GM19099 (cell line): ENCODE results near the gene ENC1.

Source experiments
- POLR2A ChIP-seq: IDR thresholded peaks from 3 replicates; pipeline ENCODE4 v1.6.1; 2011; ENCODE audit warnings: low read depth; ENCODE audit not compliant: insufficient read length; ENCODE audit errors: extremely low read depth

Gene ENC1

DNA sequence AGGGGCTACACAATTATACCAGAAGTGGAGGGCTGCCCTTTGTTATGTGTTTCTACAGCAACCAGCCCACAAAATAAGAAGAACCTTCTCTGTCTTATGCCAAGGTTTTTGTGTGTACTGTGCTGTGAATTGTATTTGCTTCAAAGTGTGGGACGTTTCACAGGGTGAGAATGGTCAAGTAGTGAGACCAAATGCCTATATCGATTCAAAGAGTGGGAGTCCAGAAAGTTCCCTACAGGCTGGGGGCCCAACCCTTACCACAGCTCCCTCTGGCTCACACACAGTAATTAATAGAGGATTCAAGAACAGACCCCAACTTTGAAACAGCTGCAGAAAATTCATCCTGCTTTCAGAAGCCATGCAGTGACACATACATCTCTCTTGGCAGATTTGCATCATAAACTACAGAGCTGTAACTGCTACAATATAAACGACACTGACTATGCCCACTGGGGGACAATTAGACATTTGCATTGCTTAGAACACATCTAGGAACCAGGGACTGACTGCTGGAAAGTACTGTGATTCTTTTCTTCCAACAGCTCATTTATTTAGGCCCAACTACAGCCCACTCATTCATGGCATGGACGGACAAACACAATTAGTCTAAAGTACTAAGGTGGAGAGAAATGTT lies 12.8 kb downstream of the ENC1 start:
- TF ChIP-seq POLR2A = no peak

DNA sequence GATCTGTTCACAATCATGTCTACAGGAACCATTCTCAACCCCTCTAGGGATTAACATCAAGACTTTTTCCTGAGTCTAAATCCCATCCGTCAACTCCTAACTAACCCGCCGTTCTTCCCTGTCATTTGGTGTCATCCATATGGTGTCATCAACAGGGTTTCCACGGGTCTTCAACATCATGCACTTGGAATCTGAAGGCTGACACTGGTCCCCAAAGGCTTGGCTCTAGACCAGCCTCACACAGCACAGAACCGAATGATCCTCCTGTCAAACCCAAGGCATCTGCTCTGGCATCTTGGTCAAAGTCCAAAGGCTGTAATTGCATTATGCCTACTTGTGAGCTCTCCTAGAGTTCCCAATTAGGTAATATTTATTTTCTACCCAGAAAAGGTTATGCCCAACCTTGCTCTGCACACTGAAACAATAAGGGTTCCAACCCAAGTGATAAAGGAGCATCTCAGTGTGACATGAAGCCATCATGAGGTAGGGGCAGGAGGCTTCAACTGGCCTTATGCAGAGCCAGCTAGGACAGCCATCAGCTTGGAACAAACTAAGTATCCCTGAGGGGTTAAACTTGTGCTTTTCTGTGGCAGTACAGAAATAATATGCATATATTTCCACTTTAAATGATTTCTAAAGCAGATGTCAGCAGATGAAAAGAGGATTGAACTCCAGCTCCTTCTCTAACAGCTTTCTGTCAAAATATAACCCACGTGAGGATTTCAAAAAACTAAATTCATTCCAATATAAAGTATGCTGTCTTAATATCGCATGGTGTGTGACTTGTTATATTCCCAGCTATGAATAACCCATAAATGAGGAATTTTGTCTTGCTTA lies 13.9 kb downstream of the ENC1 start:
- no peak for TF ChIP-seq POLR2A

DNA sequence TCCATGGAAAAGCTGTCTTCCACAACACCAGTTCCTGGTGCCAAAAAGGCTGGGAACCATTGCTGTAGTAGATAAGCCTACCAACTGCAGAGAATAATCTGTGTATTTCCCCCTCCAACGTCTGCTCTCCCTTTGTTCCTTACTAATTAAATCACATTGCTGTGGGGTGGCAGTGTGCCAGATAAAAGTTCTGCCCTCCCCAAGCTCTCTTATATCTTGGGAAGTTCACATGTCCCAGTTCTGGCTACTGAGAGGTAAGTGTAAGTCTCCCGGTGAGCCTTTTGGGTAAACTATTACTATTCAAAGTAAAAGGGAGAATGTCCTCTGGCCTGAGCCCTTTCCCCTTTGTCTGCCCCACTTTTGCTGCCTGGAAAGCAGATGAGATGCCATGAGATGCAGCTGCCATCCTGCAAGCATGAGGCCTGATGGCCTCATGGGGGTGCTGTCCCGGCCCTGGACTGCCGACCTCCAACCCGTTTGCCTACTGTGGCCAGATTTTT lies 14.7 kb downstream of the ENC1 start:
- no peak for TF ChIP-seq POLR2A

DNA sequence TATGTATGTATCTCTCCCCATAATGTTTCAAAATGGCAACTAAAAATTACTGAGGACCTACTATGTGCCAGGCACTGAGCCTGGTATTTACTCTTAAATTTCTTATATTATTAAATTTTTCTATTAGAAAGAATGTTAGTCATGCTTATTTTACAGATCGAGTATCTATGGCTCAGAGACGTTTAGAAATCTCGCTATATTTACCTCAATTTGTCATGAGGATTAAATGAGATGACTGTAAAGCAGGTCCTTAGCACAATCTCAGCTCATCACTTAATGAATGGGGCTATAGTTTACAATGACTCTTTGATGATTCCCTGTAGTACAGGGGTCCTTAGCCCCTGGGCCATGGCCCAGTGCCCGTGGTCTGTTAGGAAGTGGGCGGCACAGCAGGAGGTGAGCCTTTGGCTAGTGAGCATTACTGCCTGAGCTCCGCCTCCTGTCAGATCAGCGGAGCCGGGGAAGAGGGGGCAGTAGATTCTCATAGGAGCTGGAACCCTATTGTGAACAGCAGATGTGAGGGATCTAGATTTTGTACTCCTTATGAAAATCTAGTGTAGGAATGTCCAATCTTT lies 15.5 kb downstream of the ENC1 start:
- no peak for TF ChIP-seq POLR2A

DNA sequence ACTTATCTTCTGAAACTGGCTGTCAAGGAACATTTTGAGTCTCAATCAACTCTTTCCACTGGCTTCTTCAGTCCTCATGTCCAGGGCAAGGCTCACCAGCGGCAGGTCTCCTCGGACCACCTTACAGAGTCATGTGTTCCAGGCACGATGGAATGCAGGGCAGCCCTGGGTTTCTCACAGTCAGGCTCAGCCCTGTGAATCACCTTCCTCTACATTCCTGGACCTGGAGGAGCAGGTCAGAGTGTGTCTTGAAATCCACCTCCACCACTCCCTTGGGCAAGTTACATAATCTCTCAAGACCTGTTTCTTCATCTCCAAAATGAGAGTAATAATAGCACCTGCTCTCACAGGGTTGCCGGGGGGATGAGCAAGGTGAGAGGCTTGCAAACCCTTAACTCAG lies 16.0 kb downstream of the ENC1 start:
- TF ChIP-seq POLR2A = no peak

DNA sequence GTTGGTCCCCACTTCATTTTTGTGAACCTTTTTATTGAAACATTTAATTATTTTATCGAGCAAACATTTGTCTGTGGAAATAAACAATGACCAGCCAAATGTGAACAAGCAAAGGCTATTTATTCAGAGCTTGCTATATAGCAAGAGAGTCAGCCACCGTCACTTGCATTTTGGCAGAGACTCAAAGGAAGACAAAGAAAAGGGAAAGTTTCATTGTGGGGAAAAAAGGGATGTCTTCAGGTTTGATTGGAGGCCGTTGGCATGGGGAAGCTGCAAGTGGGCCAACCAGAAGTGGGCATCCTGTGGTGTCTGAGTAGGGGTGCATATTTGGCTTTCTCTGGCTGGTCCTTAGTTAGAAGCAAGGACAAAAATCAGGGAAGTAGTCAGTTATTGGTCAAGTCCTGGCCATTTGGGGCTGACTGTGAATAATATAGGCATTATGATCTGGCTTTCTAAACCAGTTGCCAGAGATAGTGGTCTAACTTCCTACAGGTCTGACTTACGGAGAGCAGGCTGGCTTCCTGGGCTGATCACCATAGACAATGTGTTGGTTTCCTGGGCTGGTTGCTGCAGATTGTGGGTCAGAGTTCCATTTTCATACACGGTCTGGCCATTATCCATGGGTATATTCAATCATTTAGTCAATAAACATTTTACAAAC lies 16.6 kb downstream of the ENC1 start:
- TF ChIP-seq POLR2A = no peak

DNA sequence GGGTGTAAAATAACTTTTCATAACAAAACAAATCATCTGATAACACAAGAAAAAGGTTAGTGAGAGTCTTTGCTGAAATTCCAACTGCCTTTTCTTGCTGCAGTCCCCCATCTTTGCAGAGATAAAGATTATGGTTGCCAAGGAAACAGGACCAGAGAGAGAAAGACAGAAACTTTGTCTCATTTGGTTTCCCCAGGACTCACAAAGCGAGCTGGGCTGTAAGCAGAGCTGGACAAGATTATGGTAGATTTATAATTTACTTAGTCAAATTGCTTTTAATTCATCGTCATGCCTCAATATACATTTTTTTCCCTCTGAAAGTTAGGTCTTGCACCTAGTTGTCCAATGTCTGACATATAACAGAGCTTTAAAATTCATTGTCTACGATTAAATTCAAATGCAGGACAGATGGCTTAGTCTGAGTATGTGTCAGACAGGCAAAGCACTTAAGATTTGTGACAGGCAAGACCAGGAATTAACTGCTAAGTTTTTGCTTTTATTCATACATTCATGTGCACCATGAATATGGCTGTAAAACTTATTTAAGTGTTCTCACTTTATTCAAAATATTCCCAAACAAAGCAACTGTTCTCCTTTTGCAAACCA lies 17.4 kb downstream of the ENC1 start:
- no peak for TF ChIP-seq POLR2A

DNA sequence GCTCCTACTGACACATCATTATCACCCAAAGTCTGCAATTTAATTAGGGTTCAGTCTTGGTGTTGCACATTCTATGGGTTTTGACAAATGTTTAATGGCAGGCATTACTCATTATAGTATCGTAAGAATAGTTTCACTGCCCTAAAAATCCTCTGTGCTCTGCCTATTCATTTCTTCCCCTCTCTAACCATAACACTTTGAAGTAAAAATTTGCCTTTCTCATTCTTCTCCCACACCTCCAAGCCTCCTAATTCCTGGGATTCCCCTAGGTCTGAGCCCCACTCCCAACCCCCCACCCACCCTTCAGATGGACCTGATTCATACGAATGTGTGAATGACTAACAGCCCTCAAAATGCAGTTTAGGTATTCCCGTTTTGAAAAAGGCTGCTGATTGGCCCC lies 18.4 kb downstream of the ENC1 start:
- TF ChIP-seq POLR2A = no peak

DNA sequence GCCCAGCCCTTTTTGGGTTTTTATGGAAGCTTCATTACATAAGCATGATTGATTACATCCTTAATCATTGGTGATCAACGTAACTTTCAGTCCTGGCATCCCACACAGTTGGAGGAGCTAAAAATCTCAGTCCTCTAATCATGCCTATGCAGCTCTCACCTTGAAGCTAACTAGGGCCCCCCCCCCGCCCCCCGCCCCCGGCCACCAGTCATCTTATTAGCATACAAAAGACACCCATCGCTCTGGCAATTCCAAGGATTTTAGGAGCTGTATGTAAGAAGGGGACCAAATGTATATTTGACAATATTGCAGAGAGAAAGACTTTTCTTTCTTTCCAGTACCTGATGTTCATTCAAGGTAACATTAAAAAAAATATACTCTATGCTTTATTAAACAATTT lies 19.0 kb downstream of the ENC1 start:
- no peak for TF ChIP-seq POLR2A

DNA sequence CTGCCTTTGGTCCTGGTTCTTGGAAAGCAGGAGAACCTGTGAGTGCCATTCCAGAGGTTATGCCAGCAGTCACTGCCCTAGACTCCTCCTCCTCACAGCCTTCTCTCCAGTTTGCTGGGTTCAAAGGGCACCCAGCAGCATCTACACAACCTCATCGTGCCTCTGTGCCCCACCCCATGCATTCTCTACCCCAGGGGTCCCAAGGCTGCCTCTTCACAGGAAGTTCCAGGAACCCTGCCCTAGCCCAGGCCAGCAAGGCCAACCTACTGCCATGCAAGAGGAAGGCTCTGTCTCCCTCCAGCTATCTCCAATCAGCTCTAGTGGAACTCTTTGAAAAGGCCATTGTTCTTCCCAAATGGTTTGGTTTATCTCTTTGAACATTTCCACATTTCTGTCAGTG lies 21.2 kb downstream of the ENC1 start:
- no peak for TF ChIP-seq POLR2A

DNA sequence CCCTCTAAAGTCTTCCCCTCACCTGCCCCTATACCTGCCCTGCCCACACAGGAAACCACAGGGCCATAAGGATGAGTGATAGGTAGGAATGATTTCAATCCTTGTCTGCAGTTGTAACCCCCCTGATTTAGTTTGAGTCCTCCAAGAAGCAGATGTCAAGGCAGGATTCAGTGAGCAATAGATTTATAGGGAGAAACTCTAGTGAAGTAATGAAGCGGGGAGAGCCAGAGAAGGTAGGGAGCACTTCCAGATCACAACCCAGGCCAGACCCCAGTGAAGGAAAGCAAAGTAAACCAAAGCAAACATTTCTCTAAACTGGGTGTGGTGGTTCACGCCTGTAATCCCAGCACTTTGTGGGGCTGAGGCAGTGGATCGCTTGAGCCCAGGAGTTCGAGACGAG lies 22.4 kb downstream of the ENC1 start:
- TF ChIP-seq POLR2A = no peak

DNA sequence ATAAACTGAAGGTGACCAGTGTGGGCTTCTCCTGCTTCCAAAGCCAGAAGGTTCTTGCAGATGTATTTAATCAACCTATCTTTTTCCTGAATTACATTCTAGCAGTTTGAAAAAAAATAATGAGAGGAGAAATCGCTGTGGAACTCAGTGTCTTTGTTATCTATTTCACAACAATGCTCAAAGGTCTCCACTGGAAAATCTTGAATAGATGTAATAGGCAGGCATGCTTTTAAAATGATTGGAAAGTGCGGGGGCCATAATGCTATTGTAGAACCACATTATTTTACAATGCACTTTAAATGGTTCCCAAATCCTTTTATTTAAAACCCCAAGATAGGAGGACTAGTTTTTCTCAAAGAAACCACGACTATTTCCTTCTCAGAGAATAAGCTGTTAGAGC lies 23.3 kb downstream of the ENC1 start:
- TF ChIP-seq POLR2A = no peak

DNA sequence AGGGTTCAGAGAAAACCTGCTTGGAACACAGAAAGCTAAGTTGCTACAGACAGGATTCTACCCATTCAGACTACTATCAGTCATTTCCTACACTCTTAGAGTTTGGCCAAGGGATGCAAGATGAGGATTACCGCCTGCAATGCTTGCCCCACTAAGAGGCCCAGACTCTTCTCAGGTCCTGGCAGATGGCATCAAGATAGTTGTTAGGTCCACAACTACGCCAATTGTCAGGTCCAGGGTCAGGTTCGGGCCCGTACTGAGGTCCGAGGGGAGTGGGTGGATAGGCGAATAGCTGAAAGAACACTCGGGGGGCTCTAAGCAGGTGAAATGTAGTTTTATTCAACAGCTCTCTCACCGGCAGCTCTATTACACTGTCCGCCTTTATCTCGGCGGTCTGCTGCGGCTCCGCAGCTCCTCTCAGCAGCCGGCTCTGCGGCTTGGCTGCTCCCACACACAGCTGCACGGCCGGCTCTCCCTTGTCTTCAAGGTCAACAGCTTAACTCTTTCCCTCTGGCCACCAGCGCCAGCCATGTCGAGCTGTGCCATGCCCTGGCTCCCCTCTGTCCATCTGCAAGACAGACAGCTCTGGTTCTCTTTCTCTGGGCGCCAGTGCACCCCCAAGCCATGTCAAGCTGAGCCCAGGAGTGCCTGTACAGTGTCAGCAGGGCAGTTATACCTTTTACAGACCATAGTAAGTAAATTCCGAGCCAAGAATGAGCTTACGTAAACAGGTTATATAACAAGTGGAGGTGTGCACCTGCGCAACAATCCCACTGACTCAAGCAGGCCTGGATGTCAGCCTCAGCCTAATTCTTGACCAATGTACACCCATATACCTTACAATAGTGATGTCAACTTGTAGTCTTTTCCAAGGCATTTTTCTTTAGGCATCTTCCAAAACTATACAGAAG lies 24.0 kb downstream of the ENC1 start:
- TF ChIP-seq POLR2A = no peak

DNA sequence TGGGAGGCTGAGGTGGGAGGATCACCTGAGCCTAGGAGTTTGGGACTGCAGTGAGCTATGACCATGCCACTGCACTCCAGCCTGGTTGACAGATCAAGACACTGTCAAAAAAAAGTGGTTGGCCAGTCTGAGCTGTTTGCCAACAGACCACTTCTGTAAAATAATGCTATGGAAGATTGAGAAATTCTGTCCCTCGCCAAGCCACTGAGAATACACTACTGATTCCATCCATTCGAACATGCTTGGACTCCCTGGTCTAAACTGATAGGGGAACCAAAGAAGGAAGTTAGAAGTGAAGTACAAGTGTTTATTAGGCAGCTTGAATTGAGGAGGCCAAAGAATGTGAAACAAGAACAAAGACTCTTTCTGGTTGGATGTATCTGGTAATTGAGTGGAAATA lies 27.2 kb downstream of the ENC1 start:
- TF ChIP-seq POLR2A = no peak
